SK-N-MC (cell line): Measurements from ENCODE around the gene BRICD5.

Experiments
- EZH2 ChIP-seq: fragments of 200-600 bp; sonication (generic); IDR thresholded peaks from one replicate; pipeline ENCODE4 v1.6.1; 2017; ENCODE audit warnings: antibody characterized with exemption
- FOXP2 ChIP-seq: optimal IDR thresholded peaks from 2 replicates; pipeline ENCODE3; 2011; ENCODE audit warnings: mild to moderate bottlenecking, moderate library complexity; ENCODE audit not compliant: insufficient read depth; ENCODE audit errors: extremely low read length, control extremely low read depth
- POLR2AphosphoS5 ChIP-seq: IDR thresholded peaks from 2 replicates; pipeline ENCODE4 v1.6.1; 2012; ENCODE audit warnings: mild to moderate bottlenecking, low read depth, low read length, borderline replicate concordance

- TF ChIP-seq EZH2 (no peak), POLR2AphosphoS5 (no peak), FOXP2 (no peak)
Measured at GRCh38 chr16:2216330-2216729, 5.7 kb upstream of the BRICD5 start.
